ENCODE results near the gene AMIGO3.

The AMIGO3 gene

GRCh38 chr3:49724586-49724985 is 5.1 kb upstream of the AMIGO3 start:
- no peak for DNase-seq

GRCh38 chr3:49723628-49724551 is 4.4 kb upstream of the AMIGO3 start, which contains the start of gene GMPPB:
Gene GMPPB, minus strand, starts transcription at chr3:49723951. Its CDS starts 225 bp downstream, at chr3:49723726.
- peak; percentile 97 for DNase-seq

- peak; percentile 83 for DNase-seq
Observed at GRCh38 chr3:49723296-49723627, 3.8 kb upstream of the AMIGO3 start.

- DNase-seq, result no peak
Observed at GRCh38 chr3:49722896-49723295, 3.4 kb upstream of the AMIGO3 start.

- no peak for DNase-seq
Observed at GRCh38 chr3:49721896-49722781, 2.7 kb upstream of the AMIGO3 start.

GRCh38 chr3:49721596-49721895 is 2.1 kb upstream of the AMIGO3 start:
- no peak for DNase-seq

- DNase-seq, result no peak
Observed at GRCh38 chr3:49720855-49721595, 1.5 kb upstream of the AMIGO3 start.

- DNase-seq, result no peak
Observed at GRCh38 chr3:49718858-49719213, 648 bp downstream of the AMIGO3 start.

- no peak for DNase-seq
Observed at GRCh38 chr3:49717959-49718857, 1.3 kb downstream of the AMIGO3 start.

- DNase-seq, result no peak
Observed at GRCh38 chr3:49717211-49717958, 2.1 kb downstream of the AMIGO3 start.

- DNase-seq, result no peak
Observed at GRCh38 chr3:49716691-49717210, 2.7 kb downstream of the AMIGO3 start.

GRCh38 chr3:49716169-49716568 is 3.3 kb downstream of the AMIGO3 start:
- no peak for DNase-seq

- DNase-seq, result no peak
Observed at GRCh38 chr3:49715611-49716121, 3.8 kb downstream of the AMIGO3 start.

- DNase-seq, result no peak
Observed at GRCh38 chr3:49714728-49715550, 4.5 kb downstream of the AMIGO3 start.

GRCh38 chr3:49713336-49714105 is 6.0 kb downstream of the AMIGO3 start:
- no peak for DNase-seq

- DNase-seq, result no peak
Observed at GRCh38 chr3:49712631-49713317, 6.7 kb downstream of the AMIGO3 start.

- DNase-seq, result no peak
Observed at GRCh38 chr3:49712166-49712565, 7.3 kb downstream of the AMIGO3 start.

- DNase-seq, result no peak
Observed at GRCh38 chr3:49711489-49711888, 8.0 kb downstream of the AMIGO3 start.

GRCh38 chr3:49709852-49710251 is 9.6 kb downstream of the AMIGO3 start:
- no peak for DNase-seq

All from activated CD8-positive, alpha-beta memory T cell treated with anti-CD3 and anti-CD28 coated beads, Interleukin-2, amount 50 U/mL, for 48 hours (primary cell).